Activated naive CD8-positive, alpha-beta T cell (primary cell): Measurements from ENCODE around the gene FASTKD3.

Experiments used
- H3K27ac Mint-ChIP-seq: one replicate; pipeline ENCODE4 v1.8.0; 2021; ENCODE audit warnings: mixed read lengths
- H3K27me3 Mint-ChIP-seq: one replicate; pipeline ENCODE4 v1.8.0; 2021; ENCODE audit warnings: mixed read lengths
- H3K36me3 Mint-ChIP-seq: one replicate; pipeline ENCODE4 v1.8.0; 2021; ENCODE audit warnings: mixed read lengths
- H3K4me1 Mint-ChIP-seq: one replicate; pipeline ENCODE4 v1.8.0; 2021; ENCODE audit warnings: low read depth, mixed read lengths
- H3K4me3 Mint-ChIP-seq: one replicate; pipeline ENCODE4 v1.8.0; 2021; ENCODE audit warnings: mild to moderate bottlenecking, mixed read lengths
- H3K9me3 Mint-ChIP-seq: one replicate; pipeline ENCODE4 v1.8.0; 2021; ENCODE audit warnings: low read depth, mixed read lengths

The FASTKD3 gene

GRCh38 chr5:7845557-7845956, 23.3 kb downstream of the FASTKD3 start:
- no peaks in the 10 kb centered on the region for H3K9me3 Mint-ChIP-seq
- no peaks in the 10 kb centered on the region for H3K36me3 Mint-ChIP-seq
- H3K27ac Mint-ChIP-seq = no peak overlapping the region
- H3K4me3 Mint-ChIP-seq = no peak overlapping the region
- peaks cover 24% of the 10 kb centered on the region for H3K27me3 Mint-ChIP-seq
- H3K4me1 Mint-ChIP-seq = peaks cover 5% of the 10 kb centered on the region

DNA sequence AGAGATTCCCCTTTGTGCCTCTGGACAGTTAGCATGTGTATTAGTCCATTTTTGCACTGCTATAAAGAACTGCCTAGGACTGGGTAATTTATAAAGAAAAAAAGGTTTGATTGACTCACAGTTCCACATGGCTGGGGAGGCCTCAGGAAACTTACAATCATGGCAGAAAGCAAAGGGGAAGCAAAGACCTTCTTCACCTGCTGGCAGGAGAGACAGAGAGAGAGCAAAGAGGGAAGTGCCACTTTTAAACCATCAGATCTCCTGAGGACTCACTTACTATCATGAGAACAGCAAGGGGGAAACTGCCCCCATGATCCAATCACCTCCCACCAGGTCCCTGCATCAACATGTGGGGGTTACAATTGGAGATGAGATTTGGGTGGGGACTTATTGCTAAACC, 23.9 kb downstream of the FASTKD3 start:
- no peaks in the 10 kb centered on the region for H3K9me3 Mint-ChIP-seq
- H3K36me3 Mint-ChIP-seq = no peaks in the 10 kb centered on the region
- H3K4me1 Mint-ChIP-seq = peaks cover 3% of the 10 kb centered on the region
- no peak overlapping the region for H3K27ac Mint-ChIP-seq
- H3K27me3 Mint-ChIP-seq = peaks cover 27% of the 10 kb centered on the region
- no peak overlapping the region for H3K4me3 Mint-ChIP-seq

GRCh38 chr5:7842531-7842930, 26.3 kb downstream of the FASTKD3 start:
- Mint-ChIP-seq H3K36me3 (no peaks in the 10 kb centered on the region), H3K27me3 (peaks cover 20% of the 10 kb centered on the region), H3K4me1 (no peaks in the 10 kb centered on the region), H3K9me3 (no peaks in the 10 kb centered on the region), H3K4me3 (no peak overlapping the region), H3K27ac (no peak overlapping the region)

- H3K27ac Mint-ChIP-seq = no peak overlapping the region
- H3K9me3 Mint-ChIP-seq = no peaks in the 10 kb centered on the region
- no peak overlapping the region for H3K4me3 Mint-ChIP-seq
- H3K27me3 Mint-ChIP-seq = peaks cover 16% of the 10 kb centered on the region
- no peaks in the 10 kb centered on the region for H3K36me3 Mint-ChIP-seq
- no peaks in the 10 kb centered on the region for H3K4me1 Mint-ChIP-seq
These were observed 31.4 kb downstream of the FASTKD3 start for GRCh38 chr5:7837403-7837802.

DNA sequence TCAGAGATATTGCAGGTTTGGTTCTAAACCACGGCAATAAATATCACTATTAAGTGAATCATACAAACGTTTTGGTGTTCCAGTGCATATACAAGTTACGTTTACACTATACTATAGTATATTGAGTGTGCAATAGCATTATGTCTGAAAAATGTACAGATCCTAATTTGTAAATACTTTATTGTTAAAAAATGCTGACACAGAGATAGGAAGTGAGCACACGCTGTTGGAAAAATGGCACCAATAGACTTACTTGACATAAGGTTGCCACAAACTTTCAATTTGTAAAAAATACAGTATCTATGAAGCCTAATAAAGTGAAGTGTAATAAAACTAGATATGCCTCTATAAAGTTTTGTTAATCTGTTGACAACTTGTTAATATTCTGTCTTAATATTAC, 33.8 kb downstream of the FASTKD3 start:
- H3K27me3 Mint-ChIP-seq = peaks cover 5% of the 10 kb centered on the region
- H3K4me1 Mint-ChIP-seq = no peaks in the 10 kb centered on the region
- H3K9me3 Mint-ChIP-seq = no peaks in the 10 kb centered on the region
- H3K27ac Mint-ChIP-seq = no peak overlapping the region
- H3K4me3 Mint-ChIP-seq = no peak overlapping the region
- H3K36me3 Mint-ChIP-seq = no peaks in the 10 kb centered on the region

DNA sequence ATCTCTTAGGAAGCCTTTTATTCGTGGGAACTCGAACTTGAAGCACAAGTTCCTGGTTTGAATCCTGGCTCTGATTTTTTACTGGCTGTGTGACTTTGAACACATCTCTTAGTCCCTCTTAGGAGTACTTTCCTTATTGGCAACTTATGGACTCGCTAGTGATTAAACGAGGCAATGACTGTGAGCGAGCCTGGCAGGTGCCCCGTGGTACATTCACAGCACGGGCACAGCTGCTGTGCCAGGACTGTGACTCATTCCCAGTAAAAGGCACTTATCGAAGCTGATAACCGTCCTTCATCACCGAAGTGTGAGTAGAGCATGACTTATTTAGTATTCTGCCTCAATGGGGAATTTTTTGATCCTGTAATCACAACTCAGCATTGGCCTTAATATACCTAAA, 40.6 kb downstream of the FASTKD3 start:
- Mint-ChIP-seq H3K4me1 (no peaks in the 10 kb centered on the region), H3K27me3 (peaks cover 5% of the 10 kb centered on the region), H3K27ac (no peak overlapping the region), H3K36me3 (no peaks in the 10 kb centered on the region), H3K4me3 (no peak overlapping the region), H3K9me3 (no peaks in the 10 kb centered on the region)

GRCh38 chr5:7827610-7828009, 41.2 kb downstream of the FASTKD3 start:
- H3K27ac Mint-ChIP-seq = no peak overlapping the region
- H3K9me3 Mint-ChIP-seq = no peaks in the 10 kb centered on the region
- H3K27me3 Mint-ChIP-seq = peaks cover 5% of the 10 kb centered on the region
- H3K4me1 Mint-ChIP-seq = no peaks in the 10 kb centered on the region
- no peaks in the 10 kb centered on the region for H3K36me3 Mint-ChIP-seq
- H3K4me3 Mint-ChIP-seq = no peak overlapping the region

DNA sequence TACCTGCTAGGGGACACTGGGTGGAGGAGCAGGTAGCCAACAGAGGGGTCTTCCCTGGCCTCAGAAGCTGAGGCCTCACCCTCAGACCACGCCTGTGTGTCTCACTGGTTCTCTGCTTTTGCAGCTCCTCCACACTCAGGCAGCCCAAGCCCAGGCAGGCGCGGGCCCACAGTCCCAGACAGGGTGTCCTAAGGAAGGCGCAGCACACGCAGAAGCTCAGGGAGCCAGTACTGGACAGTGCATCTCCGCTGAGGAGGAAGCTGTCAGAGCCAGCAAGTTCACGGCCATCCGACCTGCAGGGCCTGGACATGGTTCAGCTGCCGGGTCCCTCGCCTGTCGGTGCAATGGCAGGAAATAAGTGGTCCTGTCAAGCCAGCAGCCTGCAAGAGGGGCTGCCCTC, 43.2 kb downstream of the FASTKD3 start:
- H3K36me3 Mint-ChIP-seq = no peaks in the 10 kb centered on the region
- H3K4me1 Mint-ChIP-seq = no peaks in the 10 kb centered on the region
- H3K9me3 Mint-ChIP-seq = no peaks in the 10 kb centered on the region
- no peak overlapping the region for H3K4me3 Mint-ChIP-seq
- peaks cover 13% of the 10 kb centered on the region for H3K27me3 Mint-ChIP-seq
- H3K27ac Mint-ChIP-seq = no peak overlapping the region

DNA sequence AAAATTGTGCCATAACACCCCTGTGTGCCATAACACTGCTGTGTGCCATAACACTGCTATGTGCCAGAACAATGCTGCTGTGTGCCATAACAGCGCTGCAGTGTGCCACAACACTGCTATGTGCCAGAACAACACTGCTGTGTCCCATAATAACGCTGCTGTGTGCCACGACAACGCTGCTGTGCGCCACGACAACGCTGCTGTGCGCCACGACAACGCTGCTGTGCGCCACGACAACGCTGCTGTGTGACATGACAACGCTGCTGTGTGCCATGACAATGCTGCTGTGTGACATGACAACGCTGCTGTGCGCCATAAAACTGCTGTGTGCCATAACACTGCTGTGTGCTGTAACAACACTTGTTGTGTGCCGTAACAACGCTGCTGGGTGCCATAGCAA, 43.8 kb downstream of the FASTKD3 start:
- no peaks in the 10 kb centered on the region for H3K9me3 Mint-ChIP-seq
- H3K27me3 Mint-ChIP-seq = peaks cover 13% of the 10 kb centered on the region
- H3K27ac Mint-ChIP-seq = no peak overlapping the region
- no peaks in the 10 kb centered on the region for H3K36me3 Mint-ChIP-seq
- H3K4me1 Mint-ChIP-seq = no peaks in the 10 kb centered on the region
- no peak overlapping the region for H3K4me3 Mint-ChIP-seq

- Mint-ChIP-seq H3K27ac (no peak overlapping the region), H3K27me3 (peaks cover 18% of the 10 kb centered on the region), H3K9me3 (no peaks in the 10 kb centered on the region), H3K36me3 (no peaks in the 10 kb centered on the region), H3K4me1 (no peaks in the 10 kb centered on the region), H3K4me3 (no peak overlapping the region)
These were observed 45.2 kb downstream of the FASTKD3 start for GRCh38 chr5:7823594-7823993.

DNA sequence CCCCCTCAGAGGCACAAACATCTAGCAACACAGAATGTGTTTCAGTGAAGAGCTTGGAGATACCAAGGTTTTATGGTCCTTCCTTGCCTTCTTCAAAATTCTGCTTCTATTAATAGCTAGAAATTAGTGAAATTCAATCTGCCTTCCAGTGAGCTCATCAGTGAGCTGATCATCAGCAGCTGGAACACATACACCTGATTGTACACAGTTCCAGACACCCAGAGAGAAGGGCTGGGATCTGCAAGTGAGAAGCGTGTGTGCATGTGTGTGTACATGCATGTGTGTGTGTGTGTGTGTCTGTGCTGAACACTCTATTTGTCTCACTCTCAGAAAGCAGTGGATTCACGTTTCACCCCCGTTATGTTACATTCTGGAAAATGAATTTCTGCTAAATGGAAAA, 46.4 kb downstream of the FASTKD3 start:
- peaks cover 17% of the 10 kb centered on the region for H3K27me3 Mint-ChIP-seq
- H3K27ac Mint-ChIP-seq = no peak overlapping the region

DNA sequence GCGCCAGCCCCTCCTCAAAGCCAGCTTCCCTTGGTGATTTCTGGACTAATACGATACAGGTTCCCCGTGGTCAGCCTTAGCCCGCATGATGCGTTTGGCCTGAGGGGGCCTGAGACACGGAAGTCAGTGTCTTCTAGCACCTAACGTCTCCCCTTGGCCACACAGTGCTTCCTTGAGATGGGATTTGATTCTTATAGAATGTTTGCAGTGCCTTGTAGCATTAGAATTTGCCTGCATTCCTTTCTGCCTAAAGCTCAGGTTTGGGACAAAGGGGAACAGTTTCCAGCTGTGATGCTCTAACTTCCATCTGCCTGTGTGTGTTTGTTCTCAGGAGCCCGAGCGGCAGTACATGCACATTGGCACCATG, 52.3 kb downstream of the FASTKD3 start:
- H3K36me3 Mint-ChIP-seq = no peaks in the 10 kb centered on the region
- no peaks in the 10 kb centered on the region for H3K4me1 Mint-ChIP-seq
- H3K9me3 Mint-ChIP-seq = no peaks in the 10 kb centered on the region
- peaks cover 36% of the 10 kb centered on the region for H3K27me3 Mint-ChIP-seq
- no peak overlapping the region for H3K27ac Mint-ChIP-seq
- no peak overlapping the region for H3K4me3 Mint-ChIP-seq

More for the DNA sequence above, 46.4 kb downstream of the FASTKD3 start:
- Mint-ChIP-seq H3K4me1 (no peaks in the 10 kb centered on the region), H3K36me3 (no peaks in the 10 kb centered on the region), H3K9me3 (no peaks in the 10 kb centered on the region), H3K4me3 (no peak overlapping the region)

DNA sequence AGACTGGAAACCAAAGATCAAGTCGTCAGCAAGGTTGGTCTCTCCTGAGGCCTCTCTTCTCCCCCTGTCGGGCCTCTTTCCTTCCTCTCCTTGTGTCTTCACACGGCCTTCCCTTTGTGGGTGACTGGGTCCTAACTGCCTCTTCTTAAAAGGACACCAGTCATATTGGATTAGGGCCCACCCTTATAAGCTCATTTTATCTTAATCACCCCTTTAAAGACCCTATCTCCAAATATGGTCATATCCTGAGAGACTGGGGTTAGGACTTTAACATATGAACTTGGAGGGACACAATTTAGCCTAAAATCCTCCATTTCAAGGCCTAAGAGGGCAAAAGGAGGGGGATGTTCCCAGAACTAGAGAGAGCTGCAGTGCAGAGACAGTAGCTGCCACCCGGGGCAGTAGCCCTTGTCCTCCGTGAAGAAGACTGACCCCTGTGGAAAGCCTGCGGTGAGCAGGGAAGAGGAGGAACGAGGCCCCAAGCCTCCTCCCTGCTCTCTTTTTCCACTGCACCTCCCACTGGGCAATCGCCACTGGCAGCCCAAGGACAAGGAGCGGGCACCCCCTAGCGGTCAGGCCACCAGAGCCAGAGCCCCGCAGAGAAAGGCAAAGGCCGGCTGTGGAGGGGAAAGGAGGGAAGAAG, 52.8 kb downstream of the FASTKD3 start:
- no peaks in the 10 kb centered on the region for H3K36me3 Mint-ChIP-seq
- no peaks in the 10 kb centered on the region for H3K4me1 Mint-ChIP-seq
- H3K27ac Mint-ChIP-seq = no peak overlapping the region
- peaks cover 32% of the 10 kb centered on the region for H3K27me3 Mint-ChIP-seq
- no peak overlapping the region for H3K4me3 Mint-ChIP-seq
- H3K9me3 Mint-ChIP-seq = no peaks in the 10 kb centered on the region

DNA sequence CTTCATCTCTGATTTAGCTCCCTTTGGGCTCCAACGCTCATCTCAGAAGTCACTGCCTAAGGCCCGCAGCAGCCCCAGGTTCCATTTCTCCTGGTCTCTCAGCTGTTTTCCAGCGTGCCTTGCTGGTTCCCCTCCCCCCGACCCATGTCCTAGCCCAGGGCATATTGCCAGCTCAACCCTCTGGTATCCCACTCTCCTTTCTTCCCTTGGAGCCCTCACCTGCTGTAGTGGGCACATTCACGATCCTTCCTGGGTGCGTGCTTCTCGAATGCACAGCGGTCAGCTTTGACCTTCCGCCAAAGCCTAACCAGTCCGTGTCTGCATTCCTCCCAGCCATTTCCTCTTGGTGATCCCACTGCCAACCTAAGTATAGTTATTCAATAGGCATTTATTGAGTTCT, 54.0 kb downstream of the FASTKD3 start:
- no peak overlapping the region for H3K27ac Mint-ChIP-seq
- H3K4me1 Mint-ChIP-seq = no peaks in the 10 kb centered on the region
- no peak overlapping the region for H3K4me3 Mint-ChIP-seq
- no peaks in the 10 kb centered on the region for H3K36me3 Mint-ChIP-seq
- no peaks in the 10 kb centered on the region for H3K9me3 Mint-ChIP-seq
- peaks cover 35% of the 10 kb centered on the region for H3K27me3 Mint-ChIP-seq

DNA sequence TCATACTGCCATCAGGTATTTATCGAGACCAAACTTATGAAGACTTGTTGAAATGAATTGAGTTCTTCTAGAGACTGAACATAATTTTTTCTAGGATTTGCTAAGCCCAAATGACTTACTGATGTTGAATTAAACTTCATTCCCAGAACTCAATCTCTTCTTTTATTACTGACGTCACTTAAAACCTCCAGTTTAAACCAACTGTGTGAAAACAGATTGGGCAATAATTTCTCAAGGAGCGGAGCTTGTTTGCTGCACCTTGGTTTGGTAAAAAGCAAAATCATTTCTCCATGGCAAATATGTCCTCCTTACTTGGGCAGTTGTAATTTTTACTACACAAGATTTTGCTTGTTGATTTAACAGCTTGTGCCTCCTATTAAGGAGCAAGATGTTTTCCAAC, 55.3 kb downstream of the FASTKD3 start:
- Mint-ChIP-seq H3K36me3 (no peaks in the 10 kb centered on the region), H3K27me3 (peaks cover 35% of the 10 kb centered on the region), H3K4me3 (no peak overlapping the region), H3K4me1 (no peaks in the 10 kb centered on the region), H3K9me3 (no peaks in the 10 kb centered on the region), H3K27ac (no peak overlapping the region)

- H3K9me3 Mint-ChIP-seq = no peaks in the 10 kb centered on the region
- H3K27me3 Mint-ChIP-seq = peaks cover 35% of the 10 kb centered on the region
- H3K4me3 Mint-ChIP-seq = no peak overlapping the region
- no peak overlapping the region for H3K27ac Mint-ChIP-seq
- H3K4me1 Mint-ChIP-seq = no peaks in the 10 kb centered on the region
- H3K36me3 Mint-ChIP-seq = no peaks in the 10 kb centered on the region
These were observed 55.8 kb downstream of the FASTKD3 start for GRCh38 chr5:7813007-7813406.
